ENCODE data around the gene EIF5B.

DNA sequence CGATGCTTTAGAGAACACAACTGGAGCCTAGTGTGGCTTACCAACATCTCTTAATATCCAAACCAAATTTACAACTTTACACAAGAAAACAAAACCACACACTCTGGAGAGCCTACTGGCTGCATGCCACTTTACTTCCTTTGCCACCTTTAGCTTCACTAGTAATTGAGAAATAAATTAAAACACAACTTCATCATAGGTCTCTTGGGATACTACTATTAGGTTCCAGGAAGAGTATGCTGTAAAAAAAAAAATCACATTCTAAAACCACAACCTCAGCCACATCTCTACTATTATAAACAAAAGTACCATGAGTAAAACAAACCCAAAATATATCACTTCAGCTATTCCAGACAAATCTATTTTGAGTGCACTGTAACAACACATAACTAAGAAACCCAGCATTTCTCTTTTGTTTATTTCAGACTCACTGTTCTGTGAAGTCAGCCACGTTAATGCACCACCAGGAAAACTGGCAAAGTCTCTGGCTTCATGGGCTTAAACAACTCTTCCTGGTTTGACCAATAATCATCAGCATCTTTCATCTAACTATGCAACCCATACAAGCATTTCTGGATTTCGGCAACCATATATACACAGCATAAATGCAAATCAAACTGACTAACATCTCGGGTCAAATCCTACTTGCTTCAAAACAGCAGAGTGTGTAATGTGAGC is 93.6 kb downstream of the EIF5B start:
- TF ChIP-seq CTCF (IDR thresholded peaks at IDR 0.05; ENCODE audit: insufficient read depth, low read depth, low read length), result no peak
- no peak for TF ChIP-seq EZH2 (IDR thresholded peaks at IDR 0.05; ENCODE audit: insufficient read depth, low read length)

All from astrocyte (in vitro differentiated cells and primary cell).